T47D (cell line): ENCODE data around the gene H6PD.

Experiments
- DNase-seq, 2 experiments: peaks; one replicate each; pipeline versions ENCODE4 v3.0.0 to v3.0.0-alpha.2; 2011 to 2012; ENCODE audit warnings: low read depth in 1 of 2, low spot score in 1 of 2
- JUND ChIP-seq: IDR thresholded peaks from 2 replicates; pipeline ENCODE4 v1.6.1; 2012; ENCODE audit warnings: low read depth
- in situ Hi-C: cut with HindIII; loops from 2 replicates; pipeline ENCODE4 v1.10.0; 2016; ENCODE audit warnings: low sequenced_read_pairs, low pct_unique_long_range_greater_than_20kb

Gene H6PD, protein sequence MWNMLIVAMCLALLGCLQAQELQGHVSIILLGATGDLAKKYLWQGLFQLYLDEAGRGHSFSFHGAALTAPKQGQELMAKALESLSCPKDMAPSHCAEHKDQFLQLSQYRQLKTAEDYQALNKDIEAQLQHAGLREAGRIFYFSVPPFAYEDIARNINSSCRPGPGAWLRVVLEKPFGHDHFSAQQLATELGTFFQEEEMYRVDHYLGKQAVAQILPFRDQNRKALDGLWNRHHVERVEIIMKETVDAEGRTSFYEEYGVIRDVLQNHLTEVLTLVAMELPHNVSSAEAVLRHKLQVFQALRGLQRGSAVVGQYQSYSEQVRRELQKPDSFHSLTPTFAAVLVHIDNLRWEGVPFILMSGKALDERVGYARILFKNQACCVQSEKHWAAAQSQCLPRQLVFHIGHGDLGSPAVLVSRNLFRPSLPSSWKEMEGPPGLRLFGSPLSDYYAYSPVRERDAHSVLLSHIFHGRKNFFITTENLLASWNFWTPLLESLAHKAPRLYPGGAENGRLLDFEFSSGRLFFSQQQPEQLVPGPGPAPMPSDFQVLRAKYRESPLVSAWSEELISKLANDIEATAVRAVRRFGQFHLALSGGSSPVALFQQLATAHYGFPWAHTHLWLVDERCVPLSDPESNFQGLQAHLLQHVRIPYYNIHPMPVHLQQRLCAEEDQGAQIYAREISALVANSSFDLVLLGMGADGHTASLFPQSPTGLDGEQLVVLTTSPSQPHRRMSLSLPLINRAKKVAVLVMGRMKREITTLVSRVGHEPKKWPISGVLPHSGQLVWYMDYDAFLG

DNA sequence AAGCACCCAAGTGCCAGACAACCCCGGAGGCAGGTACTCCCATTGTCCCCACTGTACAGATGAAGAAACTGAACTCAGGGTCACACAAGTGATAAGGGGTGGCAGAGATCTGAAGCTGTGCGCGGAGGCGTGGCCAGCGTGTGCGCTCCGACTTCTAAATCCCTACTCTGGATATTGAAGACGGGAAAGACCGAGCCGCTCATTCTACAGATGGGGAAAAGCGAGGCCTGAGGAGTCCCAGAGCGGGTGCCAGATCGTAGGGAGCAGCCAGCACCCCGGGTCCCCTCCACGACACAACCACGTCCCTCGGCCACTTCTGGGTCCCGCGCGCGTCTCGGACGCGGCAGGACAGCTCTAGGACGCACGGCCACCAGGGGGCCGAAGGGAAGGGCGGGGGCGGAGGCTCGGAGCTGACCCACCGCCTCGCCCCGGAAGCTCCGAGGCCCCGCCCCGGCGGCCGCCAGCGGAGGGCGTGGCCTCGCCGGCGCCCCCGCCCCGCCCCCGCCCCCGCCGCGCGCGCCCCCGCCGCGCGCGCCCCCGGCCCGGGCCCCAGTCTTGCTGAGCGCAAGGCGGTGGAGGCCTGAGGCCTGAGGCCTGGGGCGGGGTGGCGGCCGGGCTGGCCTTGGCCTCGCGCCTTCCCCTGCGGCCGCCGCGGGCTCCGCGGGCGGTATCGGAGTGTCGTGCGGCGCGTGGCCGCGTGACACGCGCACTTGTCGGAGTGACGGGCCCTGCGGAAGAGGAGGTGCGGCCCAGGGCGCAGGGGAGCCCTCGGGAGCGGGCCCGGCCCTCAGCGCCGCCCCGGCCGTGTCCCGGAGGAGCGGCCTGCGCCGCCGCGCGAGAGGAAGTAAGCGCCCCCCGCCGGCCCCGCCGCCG lies at the start of gene H6PD:
TSS of gene H6PD (plus strand) at position 552 of the 873 bp plus-strand sequence. CDS start 10,161 bp downstream, outside the sequence.
- peak; percentile 80 to 95 for DNase-seq
- in situ Hi-C loops: no loop called here
- TF ChIP-seq JUND: no peak

DNA sequence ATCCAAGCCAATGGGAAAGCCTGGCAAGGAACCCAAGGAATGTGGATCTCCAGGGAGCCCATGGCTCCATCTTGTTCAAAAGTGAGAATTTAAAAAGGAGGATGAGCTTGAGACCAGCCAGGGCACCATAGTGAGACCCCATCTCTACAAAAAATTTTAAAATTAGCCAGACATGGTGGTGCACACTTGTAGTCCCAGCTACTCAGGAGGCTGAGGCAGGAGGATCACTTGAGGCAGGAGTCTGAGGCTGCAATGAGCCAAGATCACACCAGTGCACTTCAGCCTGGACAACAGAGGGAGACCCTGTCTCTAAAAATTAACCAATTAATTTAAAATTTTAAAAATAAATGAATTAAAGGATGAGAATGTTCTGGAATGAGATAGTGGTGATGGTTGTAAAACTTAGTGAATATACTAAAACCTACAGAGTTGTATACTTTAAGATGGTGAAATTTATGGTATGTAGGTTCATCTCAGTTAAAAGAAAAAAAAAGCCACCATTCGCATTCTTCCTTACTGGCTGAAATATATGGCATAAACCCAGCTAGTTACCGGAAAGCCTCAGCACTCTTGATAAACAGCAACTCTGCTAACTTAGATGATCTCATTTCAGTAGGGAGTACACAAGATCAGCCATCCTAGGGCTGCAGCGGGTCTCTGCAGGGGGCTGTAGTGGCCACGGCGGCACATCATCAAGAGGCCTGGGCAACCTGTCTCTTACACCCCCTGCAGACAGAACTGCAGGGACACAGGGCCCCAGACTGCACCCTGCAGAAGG lies 48.3 kb upstream of the H6PD start:
- in situ Hi-C loops: no loop called here
- TF ChIP-seq JUND: no peak
- no peak for DNase-seq

- in situ Hi-C loops: no loop called here
- TF ChIP-seq JUND: no peak
- no peak for DNase-seq
These were observed 47.6 kb upstream of the H6PD start for GRCh38 chr1:9187004-9187403.

DNA sequence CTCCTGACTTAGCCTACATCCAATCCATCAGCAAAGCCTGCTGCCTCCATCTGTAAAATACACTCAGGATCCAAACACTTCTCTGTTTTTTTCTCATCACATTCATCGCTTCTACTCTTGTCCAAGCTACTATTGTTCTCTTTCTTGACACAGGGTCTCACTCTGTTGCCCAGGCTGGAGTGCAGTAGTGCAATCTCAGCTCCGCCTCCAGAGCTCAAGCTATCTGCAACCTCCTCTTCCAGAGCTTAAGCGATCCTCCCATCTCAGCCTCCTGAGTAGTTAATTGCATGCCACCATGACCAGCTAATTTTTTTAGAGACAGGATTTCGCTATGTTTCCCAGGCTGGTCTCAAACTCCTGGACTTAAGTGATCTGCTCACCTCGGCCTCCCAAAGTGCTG lies 44.3 kb upstream of the H6PD start:
- TF ChIP-seq JUND: no peak
- in situ Hi-C loops: no loop called here
- no peak for DNase-seq

DNA sequence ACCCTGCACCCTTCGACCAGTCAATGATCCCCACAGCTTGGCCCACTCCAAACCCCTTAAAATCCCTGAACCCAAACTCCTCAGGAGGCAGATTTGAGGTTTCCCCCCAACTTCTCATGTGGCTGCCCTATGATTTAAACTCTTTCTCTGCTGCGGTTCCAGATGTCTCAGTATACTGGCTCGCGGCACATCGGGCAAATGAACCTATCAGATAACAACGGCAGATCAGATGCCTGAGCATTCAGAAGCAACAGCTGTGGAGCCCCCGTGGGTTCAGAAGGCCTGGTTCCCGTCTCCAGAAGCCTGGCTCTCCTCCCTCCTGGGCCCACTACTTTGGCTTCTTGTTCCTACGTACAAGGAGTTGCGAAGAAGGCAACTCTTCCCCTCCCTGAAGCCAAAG lies 43.3 kb upstream of the H6PD start:
- in situ Hi-C loops: no loop called here
- no peak for TF ChIP-seq JUND

DNA sequence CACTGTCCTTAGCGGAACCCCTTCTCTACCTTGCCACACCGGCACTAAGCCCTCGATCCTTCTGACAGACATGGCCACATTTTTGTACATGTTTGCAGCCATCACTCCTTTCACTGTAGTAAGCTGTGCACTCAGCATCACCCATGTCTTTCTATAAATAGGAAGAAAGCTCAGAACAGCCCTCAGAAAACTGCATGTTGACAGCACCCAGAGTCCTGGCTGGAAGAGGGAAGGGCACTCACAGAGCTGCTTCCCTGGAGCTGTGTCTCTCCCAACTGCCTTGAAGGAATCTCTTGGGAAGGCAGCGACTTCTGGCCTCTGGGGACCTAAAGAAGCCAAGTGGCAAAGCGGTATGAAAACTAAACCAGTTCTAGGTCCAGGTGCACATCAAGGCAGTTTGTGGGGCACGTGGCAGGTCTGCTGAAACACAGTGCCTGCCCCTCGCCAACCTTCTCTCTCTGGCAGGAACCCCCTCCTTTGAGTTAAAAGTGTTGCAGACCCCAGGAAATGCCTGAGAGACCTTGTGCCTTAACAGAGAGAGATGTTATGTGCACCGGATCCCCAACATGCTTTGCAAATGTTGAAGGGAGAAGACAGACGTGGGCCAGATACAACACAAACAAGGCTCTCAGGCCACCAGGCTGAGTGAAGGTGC lies 41.9 kb upstream of the H6PD start:
- in situ Hi-C loops: no loop called here
- no peak for DNase-seq
- TF ChIP-seq JUND: no peak

More for the DNA sequence above, 43.3 kb upstream of the H6PD start:
- DNase-seq: no peak

DNA sequence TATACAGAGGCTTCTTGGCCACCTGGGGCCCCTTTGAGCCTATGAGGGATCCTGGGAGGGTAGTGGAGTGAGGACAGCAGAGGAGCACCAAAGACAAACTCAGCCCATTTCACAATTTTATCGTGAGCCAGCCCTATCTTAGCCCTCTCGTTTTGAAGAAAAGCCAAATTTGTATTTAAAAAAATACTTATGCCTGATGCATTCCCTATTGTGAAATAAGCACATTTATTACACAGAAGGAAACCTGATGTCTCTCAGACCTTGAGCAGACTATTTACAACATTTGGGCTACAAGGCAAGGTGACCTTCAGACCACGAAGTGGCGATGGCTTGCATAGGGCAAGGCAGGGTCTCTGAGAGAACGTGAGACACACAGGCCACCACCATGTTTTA lies 41.3 kb upstream of the H6PD start:
- in situ Hi-C loops: no loop called here
- no peak for DNase-seq
- TF ChIP-seq JUND: no peak

- peak in 1 of 2 experiments; percentile 31 for DNase-seq
- no peak for TF ChIP-seq JUND
These were observed 40.5 kb upstream of the H6PD start for GRCh38 chr1:9194024-9194423.

GRCh38 chr1:9195651-9196050 lies 38.9 kb upstream of the H6PD start:
- no peak for TF ChIP-seq JUND
- DNase-seq: no peak
- in situ Hi-C loops: no loop called here

More at GRCh38 chr1:9194024-9194423, 40.5 kb upstream of the H6PD start:
- in situ Hi-C loops: no loop called here

DNA sequence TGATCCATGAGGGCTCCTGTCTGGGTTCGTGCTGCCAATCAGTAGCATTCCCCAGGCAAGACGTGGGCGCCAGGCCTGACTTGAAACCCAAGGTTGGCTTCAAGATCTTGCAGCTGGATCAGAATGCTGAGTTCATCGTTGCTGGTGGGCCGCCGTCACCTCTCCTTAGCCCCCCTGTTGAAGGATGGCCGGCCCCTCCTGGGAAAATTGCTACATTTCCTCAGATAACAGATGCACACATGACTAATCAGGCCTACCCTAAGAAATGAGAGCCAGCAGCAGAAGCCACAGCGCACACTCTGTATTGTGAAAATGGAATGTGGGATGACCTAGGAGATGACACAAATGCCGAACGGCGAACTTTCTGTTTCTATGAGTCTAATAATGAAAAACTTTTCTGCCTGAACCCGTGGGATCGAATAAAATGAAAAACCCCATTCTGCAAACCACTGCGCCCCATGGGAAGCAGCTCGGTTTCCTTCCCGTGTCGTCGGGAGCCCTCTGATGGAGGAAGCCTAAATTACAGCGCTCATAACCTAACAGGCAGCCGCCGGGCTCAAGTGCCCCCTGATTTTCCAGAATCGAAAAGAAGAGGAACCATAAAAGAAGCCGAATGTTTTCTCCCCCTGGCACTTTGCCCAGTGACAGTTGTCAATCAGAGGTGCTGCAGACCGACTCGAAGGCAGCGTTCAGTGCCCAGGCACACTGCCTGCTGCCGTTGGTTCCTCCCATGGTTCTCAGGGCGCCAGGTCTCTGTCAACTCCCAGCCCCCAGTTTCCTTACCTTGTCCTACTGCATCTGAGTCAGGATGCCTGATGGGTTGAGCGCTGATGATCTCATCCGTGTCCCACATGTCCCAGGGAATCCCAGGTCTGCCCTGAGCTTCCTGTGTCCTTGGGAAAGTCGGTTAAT lies 38.2 kb upstream of the H6PD start:
- no peak for TF ChIP-seq JUND
- peak; percentile 23 to 56 for DNase-seq
- in situ Hi-C loops: no loop called here
